D721Med (cell line): ENCODE results near the gene VWA8.
"Not testable (repeated sequence)": the region's sequence is repeated elsewhere in the genome, so short reads cannot be mapped to it uniquely, and the experiment has no call there.

Source experiments
- DNase-seq: peaks from one replicate; pipeline ENCODE4 v3.0.0; 2011; ENCODE audit warnings: low spot score; ENCODE audit not compliant: insufficient read length
- FAIRE-seq: peaks from 2 replicates; lab custom pipeline; 2011; peaks lifted over from hg19 to GRCh38; lab: Jason Lieb, UNC
- TF ChIP-seq, protein P1 (sequence below): IDR thresholded peaks from 2 replicates; pipeline ENCODE4 v1.5.1; 2012; ENCODE audit warnings: mild to moderate bottlenecking, control low read depth; ENCODE audit not compliant: insufficient read depth; ENCODE audit errors: missing control alignments

Gene VWA8

DNA sequence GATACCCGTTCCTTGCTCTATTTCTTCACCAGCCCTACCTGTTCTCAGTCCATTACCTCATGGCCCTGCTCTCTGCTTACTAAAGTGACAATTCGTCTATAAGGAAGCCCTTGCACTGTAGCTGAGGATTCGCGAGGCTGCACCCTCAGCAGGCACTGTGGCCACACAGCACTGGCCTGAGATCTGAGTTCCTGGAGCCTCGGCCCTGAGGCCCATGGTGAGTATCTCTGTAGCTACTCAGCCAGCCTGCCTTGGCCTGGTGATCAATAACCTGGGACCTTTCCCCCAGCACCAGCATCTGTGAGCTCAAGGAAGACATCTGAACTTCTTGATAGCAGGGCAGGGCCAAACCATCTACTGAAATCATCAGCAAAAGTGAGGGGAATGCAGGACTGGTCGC, 412.9 kb downstream of the VWA8 start:
- DNase-seq (no peak), FAIRE-seq (no peak)
- TF ChIP-seq, protein P1, sequence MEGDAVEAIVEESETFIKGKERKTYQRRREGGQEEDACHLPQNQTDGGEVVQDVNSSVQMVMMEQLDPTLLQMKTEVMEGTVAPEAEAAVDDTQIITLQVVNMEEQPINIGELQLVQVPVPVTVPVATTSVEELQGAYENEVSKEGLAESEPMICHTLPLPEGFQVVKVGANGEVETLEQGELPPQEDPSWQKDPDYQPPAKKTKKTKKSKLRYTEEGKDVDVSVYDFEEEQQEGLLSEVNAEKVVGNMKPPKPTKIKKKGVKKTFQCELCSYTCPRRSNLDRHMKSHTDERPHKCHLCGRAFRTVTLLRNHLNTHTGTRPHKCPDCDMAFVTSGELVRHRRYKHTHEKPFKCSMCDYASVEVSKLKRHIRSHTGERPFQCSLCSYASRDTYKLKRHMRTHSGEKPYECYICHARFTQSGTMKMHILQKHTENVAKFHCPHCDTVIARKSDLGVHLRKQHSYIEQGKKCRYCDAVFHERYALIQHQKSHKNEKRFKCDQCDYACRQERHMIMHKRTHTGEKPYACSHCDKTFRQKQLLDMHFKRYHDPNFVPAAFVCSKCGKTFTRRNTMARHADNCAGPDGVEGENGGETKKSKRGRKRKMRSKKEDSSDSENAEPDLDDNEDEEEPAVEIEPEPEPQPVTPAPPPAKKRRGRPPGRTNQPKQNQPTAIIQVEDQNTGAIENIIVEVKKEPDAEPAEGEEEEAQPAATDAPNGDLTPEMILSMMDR = no peak

DNA sequence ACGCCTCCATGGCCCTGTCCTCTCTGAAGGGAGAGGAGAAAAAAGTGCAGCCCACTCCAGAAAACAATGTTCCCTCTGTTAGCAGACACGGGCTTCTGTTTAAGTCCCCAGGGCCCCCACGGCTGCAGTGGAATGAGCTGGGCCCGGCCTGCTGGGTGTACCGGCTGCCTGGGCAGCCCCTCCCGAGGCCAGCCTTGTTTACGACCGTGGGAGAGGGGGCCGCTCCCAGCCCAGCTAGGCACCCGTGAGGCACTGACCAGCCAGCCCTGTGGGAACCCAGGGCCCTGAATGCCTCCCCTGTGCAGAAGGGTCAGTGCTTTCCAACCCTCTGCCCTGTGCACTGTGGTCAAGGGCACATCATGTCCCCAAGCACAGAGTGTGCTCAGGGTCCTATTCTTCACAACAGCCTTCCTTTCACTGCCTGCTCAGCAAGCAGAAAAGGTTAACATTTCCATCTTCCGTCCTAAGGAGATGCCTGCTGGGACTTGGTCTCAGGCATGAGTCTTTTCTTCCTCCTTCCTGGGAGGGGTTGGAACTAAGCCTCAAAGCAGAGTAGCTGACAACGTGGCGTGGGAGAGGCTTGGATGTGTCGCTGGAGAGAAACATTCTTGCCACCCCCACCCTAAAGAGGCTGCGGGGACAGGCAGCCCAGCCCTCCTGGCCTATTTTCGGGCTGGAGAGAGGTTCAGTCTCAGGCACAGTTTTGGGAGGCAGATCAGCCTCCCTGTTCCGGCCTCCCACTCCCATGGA, 413.5 kb downstream of the VWA8 start:
- no peak for FAIRE-seq
- DNase-seq = no peak
- TF ChIP-seq, protein P1 = no peak

DNA sequence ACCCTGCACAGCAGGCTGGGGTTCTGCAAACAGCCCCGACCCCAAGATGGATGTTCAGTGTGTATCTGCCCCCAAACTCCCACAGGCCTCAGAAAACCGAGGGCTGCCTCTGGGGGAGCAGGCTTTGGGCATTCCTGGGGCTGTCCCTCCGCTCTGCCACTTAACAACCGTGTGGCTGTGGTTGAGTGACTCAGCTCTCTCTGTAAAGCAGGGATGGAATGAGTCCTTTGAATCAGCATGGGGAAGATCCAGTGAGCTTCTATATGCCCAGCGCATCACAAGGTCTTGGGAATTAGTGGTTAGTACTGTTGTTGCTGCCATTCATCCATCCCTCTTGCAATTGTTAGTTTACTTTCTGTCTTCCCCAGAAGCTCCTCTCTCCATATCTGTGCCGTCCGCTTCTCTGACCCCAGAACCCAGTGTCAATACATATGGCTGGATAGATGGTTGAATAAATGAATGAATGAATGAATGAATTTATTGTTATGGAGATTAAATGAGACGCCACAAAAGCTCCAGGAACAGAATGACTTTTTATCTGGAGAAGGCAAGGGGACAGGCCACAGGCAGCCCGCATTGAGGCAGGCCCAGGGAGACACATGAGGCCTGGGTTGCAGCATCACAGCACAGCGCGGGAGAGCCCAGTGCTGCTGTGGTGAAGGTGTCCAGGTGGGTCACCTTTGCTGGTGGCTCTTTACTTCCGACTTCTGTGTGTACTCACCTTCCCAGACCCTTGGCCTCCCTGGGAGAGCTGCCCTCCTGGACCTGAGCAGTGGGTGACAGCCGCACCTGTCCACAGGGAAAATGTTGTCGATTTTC, 414.3 kb downstream of the VWA8 start:
- no peak for FAIRE-seq
- no peak for DNase-seq
- TF ChIP-seq, protein P1 = no peak

DNA sequence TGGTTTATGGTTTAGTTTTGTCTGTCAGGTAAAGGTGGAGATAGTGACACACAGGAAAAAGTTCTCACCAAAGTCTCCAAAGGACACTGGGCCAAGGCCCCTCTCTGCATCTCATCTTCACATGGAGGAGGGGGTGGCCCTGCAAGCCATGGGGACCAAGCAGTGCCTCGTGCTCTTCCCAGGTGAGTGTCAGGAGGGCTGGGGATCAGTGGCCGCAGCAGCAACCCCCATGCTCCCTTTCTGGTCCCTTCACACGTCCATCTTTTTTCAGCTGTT, 415.5 kb downstream of the VWA8 start:
- no peak for FAIRE-seq
- TF ChIP-seq, protein P1 = no peak
- no peak for DNase-seq

DNA sequence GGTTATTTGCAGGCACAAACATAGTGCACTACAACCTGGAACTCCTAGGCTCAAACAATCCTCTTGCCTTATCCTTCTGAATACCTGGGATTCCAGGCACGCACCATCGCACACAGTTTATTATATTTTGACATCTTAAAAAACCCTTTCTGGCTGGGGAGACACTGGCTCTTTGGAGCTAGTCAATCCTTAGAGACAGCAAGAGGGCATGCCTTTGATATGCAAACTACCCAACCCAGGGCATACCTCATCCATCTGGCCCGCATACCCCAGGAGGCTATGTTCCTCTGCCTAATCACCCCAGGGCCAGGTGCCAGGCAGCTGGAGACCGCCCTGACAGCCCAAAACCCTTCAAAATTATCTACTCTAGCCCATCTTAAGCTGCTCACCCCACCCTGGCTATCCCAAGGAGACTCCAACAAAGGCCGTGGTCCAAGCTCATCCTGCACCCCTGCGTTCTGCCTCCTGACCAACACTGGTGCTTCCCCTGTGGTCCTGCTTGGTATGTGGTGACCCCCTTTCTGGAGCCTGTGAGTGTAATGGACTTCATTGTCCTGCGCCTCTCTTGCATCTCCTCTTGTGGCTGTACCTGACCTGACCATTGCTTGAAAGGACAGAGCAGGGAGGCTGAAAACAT, 417.1 kb downstream of the VWA8 start:
- DNase-seq (no peak), FAIRE-seq (no peak)
- TF ChIP-seq, protein P1 = no peak

DNA sequence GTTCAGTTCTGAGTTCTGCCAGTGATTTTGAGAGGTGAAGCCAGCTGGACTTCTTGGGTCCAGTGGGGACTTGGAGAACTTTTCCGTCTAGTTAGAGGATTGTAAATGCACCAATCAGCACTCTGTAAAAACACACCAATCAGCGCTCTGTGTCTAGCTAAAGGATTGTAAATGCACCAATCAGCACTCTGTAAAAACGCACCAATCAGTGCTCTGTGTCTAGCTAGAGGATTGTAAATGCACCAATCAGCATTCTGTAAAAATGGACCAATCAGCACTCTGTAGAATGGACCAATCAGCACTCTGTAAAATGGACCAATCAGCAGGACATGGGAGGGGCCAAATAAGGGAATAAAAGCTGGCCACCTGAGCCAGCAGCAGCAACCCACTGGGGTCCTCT, 418.1 kb downstream of the VWA8 start:
- DNase-seq, FAIRE-seq: not testable (repeated sequence)

DNA sequence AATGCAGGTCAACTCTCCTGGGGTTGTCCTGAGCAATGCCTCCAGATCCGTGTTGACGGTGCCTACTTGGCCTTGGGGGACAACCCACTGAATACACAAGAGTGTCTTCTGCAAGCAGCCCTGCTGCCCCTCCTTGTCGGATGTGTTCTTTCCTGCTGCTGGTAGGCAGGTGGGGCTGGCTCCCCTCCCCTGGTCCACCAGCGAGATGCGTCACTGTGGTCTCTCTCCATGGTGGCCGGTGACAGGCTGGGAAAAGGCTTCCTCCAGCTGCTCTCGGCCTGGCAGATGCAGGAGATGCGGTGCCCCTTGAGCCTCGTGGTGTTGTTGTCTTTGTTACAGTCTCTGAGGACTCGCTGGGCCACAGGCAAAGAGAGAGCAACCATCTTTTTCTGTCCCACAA, 418.6 kb downstream of the VWA8 start:
- TF ChIP-seq, protein P1 = no peak
- DNase-seq = no peak
- FAIRE-seq = no peak
